Tongue (tissue), 2 donors: ENCODE measurements around the gene NTN3. TPM values are rescaled to one million over a fixed set of nuclear protein-coding genes. Genes with fewer than 3 reads are reported as not detected.
A peak's percentile ranks its signal among the peaks of the same experiment; 100 is the strongest.

Experiments used
- DNase-seq: peaks from one replicate; pipeline ENCODE4 v3.0.0-alpha.2; 2015
- total RNA-seq: library from RNA; depleted of rRNA; stranded (reverse); fragments of >200 nt; gene quantifications from one replicate; pipeline ENCODE4 v1.2.3, GENCODE V29; 2014

NTN3 gene
- total RNA-seq, 1 donor from 2014 or later, result 9.1 TPM

DNA sequence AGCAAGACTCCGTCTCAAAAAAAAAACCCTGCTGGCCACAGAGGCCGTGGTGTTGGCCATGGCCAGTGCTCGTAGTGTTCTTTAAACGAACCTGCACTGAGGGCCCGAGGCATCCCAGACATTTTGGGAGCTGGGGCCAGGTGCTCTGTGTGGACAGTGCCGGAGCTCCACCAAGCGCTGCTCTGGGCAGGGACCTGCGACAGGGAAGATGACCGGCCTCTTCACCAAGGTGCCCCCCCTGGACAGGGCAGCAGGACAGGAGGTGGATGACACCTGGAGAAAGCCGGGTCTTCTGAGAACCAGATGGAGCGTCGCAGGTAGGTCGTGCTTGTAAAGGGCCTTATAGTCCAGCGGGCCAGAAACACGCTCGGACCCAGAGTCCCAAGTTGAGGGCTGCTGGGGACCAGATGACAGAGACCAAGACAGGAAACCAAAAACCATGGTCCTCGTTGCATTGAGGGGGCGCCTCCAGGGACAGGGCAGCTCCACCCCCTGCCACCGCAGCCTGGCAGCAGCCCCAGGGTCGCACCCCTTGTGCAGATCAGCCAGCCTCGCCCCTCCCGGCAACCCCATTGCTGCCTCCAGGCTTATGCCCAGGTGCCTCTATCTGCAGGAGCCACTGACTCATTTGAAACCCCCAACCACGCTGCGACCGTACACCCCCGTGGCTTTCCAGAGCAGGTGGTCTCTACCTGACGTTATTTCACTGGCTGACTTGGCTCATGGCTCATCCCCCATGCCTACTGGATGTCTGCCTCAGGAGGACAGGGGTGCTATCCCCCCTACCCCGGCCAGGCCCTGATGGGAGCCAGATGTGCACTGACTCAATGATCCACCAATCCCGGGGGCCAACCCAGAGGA is 4.2 kb upstream of the NTN3 start:
- DNase-seq, result no peak

DNA sequence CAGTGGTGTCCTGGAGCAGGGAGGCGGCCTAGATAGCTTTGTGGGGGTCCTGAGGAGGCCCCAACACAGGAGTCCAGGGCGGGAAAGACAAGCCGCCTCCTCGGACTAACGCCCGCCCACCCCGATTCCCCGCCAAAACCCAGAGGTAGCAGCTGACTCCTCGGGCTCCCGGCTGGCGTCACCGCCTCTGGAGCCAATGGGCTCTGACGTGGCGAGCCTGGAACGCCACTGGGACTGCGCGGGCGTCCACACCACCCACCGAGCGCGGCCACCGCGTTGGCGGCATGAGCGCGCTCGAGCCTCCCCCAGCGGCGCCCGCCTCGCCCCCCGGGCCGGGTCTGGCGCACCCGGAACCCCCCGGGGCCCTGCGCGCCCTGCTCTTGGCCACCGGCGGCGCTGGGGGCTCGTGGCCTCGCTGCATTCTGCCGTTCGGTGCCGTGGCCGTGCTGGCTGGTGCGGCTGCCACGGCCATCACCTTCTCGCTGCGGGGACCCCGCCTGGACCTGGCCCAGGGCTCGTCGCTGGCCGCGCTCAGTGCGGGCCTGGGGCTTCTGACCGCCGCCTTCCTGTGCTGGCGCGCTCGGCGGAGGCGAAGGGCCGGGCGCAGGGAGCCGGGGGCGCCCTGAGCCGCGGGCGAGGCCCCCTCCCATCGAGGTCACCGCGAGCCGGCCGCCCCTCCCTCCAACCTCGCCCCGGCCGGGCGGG is 3.4 kb upstream of the NTN3 start:
- DNase-seq, result peak; percentile 93

DNA sequence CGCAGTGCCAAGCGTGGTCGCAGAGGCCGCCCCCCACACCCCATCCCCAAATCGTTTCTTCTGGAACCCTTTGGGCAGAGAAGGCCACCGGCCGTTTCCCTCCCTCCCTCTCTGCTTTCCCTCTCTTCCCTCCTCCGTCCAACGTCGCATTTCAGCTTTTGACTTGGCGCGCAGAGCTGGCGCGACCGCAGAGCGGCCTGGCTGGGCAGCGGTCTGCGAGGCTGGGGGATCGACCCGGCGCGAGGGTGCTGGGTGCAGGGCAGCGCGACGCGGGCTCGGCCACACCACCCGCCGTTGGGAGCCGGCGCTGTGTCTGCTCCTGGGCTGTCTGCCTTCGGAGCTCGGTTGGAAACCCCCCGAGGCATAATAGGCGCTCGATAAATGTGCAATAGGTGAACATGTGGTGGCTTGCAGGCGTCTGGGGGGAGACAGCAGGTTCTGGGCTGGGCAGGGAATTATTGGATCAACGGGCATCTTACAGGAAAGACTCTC is 2.8 kb upstream of the NTN3 start:
- peak; percentile 59 for DNase-seq

DNA sequence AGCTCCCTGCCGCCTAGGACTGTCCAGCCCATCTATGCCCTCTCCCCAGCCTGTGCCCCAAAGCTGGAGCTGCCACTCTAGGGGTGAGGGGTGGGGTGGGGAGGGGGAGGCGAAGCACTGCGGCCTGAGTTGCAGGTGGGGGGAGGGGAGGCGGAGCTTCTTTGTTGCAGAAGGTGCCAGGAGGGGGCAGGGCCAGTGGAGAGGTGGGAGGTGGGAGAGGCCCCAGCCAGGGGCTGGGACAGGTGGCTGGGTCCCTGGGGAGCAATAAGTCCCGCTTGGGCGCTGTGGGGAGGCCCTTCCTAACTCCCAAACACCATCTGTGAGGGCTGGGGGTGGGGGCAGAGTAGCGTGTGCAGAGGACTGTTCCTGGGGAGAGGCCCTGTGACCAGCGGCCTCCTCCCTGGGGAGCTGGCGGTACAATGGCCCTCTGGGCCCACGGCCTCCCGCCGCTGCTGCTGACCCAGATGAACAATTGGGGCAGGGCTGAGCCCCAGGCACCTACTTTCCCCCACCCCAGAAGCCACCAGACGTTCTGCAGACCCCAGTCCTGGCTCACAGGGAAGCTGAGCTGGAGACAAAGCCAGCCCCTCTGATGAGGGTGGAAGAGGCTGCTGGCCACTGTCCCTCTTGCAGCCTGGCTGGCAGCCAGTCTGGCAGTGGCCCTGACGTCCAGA is 2.2 kb upstream of the NTN3 start:
- DNase-seq, result peak; percentile 50

DNA sequence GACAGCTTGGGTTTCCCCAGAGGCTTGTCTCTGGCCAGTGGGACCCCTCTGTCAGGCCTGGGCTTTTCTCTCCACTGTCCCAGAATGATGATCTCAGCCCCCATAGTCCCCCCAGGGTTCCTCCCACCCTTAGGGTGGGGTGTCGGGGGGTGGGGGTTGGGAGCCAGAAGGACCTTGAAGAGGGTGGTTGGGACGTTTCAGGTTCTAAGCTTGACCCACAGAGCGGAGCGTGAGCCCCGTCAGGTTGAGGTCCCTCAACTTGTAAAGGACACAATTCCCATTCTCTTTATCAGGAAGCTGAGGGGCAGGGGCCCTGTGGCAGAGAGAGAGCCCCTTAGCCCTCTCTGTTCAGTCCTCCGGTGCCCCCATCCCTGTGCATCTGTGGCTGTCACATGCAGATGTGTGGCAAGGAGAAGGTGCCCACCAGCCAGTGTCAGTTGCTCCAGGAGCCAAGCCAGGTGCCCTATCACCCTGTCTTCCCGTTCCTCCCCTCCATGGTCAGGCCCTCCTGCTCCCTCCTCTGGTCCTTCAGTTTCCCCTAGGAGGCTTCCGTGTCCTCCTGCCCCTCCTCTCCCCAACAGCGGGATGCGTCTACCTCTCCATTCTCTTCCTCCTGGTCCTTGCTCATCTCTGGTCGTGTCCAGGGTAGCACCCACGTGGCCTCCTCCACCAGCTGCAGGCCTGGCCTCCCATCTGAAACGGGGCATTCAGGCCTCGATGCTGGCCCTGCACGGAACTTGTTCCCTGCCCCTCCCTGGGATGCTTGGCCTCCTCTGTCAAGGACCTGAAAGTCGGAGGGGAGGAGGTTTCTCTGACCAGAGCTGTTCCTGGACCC is 1.5 kb upstream of the NTN3 start:
- no peak for DNase-seq

DNA sequence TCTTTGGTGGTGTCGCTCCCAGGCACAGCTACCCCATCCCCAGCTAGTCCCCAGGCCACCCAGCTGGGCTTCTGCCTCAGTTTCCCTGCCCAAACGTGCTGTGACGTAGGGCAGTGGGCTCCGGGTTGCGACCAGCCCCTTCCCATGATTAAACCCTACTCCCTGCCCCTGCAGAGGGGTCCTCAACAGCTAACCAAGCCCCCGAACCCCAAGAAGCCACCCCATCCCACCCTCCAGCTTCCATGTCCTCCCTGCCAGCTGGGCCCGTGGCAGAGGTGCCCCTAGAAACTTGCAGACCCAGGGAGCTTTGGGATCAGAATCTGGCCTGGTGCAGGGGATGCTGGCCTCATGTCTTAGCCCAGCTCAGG is 879 bp upstream of the NTN3 start:
- no peak for DNase-seq

DNA sequence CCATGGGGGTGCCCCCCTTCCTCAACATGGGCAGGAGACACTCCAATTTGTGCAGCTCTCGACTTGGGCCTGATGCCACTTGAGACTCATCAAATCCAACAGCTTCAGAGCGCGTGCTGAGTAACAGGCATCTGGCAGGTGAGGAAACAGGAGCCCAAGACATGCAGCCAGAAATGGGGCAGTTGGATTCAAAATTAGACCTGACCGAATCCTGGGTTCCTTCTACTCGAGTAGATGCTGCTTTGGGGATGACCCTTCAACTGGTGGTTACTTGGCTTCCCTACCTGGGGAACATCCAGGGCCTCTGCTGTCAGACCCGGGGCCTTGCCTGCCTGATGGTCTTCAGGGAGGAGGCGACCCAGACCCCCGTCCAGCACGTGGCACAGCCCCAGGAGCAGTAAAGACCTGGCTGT is 488 bp upstream of the NTN3 start:
- peak; percentile 81 for DNase-seq

DNA sequence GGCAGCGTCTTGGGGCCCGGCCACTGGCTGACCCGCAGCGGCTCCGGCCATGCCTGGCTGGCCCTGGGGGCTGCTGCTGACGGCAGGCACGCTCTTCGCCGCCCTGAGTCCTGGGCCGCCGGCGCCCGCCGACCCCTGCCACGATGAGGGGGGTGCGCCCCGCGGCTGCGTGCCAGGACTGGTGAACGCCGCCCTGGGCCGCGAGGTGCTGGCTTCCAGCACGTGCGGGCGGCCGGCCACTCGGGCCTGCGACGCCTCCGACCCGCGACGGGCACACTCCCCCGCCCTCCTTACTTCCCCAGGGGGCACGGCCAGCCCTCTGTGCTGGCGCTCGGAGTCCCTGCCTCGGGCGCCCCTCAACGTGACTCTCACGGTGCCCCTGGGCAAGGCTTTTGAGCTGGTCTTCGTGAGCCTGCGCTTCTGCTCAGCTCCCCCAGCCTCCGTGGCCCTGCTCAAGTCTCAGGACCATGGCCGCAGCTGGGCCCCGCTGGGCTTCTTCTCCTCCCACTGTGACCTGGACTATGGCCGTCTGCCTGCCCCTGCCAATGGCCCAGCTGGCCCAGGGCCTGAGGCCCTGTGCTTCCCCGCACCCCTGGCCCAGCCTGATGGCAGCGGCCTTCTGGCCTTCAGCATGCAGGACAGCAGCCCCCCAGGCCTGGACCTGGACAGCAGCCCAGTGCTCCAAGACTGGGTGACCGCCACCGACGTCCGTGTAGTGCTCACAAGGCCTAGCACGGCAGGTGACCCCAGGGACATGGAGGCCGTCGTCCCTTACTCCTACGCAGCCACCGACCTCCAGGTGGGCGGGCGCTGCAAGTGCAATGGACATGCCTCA is 773 bp downstream of the NTN3 start:
- no peak for DNase-seq

DNA sequence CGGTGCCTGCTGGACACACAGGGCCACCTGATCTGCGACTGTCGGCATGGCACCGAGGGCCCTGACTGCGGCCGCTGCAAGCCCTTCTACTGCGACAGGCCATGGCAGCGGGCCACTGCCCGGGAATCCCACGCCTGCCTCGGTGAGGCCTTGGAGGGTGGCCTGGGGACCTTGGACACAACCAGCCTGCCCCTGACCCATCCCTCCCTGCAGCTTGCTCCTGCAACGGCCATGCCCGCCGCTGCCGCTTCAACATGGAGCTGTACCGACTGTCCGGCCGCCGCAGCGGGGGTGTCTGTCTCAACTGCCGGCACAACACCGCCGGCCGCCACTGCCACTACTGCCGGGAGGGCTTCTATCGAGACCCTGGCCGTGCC is 1.4 kb downstream of the NTN3 start:
- no peak for DNase-seq

DNA sequence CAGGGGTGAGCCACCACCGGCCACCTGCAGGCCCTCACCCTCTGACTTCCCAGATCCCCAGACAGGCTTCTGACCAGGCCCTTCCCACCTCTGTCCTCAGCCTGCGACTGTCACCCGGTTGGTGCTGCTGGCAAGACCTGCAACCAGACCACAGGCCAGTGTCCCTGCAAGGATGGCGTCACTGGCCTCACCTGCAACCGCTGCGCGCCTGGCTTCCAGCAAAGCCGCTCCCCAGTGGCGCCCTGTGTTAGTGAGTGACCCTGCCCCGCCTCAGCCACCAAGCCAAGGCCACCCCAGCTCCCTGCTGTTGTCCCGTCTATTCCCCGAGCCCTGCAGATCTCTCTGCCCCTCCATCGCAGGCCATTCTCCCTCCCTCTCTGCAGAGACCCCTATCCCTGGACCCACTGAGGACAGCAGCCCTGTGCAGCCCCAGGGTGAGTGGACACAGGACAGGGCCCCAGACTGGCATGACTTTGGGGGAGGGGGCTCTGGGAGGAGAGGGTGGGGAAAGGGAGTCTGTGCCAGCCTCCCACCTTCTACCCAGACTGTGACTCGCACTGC is 1.9 kb downstream of the NTN3 start:
- no peak for DNase-seq

DNA sequence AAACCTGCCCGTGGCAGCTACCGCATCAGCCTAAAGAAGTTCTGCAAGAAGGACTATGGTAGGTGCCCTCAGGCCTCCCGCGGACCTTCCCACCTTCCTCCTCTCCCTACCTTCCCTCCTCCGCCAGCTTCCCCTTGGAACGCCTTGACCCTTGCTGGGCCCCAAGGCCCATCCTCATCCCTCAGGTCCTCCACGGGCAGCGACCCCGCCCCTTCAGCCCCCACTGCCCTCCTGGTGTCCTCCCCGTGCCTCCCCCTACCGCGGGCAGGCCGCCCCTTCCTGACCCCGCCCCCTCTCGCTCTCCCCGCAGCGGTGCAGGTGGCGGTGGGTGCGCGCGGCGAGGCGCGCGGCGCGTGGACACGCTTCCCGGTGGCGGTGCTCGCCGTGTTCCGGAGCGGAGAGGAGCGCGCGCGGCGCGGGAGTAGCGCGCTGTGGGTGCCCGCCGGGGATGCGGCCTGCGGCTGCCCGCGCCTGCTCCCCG is 2.4 kb downstream of the NTN3 start:
- DNase-seq, result no peak

DNA sequence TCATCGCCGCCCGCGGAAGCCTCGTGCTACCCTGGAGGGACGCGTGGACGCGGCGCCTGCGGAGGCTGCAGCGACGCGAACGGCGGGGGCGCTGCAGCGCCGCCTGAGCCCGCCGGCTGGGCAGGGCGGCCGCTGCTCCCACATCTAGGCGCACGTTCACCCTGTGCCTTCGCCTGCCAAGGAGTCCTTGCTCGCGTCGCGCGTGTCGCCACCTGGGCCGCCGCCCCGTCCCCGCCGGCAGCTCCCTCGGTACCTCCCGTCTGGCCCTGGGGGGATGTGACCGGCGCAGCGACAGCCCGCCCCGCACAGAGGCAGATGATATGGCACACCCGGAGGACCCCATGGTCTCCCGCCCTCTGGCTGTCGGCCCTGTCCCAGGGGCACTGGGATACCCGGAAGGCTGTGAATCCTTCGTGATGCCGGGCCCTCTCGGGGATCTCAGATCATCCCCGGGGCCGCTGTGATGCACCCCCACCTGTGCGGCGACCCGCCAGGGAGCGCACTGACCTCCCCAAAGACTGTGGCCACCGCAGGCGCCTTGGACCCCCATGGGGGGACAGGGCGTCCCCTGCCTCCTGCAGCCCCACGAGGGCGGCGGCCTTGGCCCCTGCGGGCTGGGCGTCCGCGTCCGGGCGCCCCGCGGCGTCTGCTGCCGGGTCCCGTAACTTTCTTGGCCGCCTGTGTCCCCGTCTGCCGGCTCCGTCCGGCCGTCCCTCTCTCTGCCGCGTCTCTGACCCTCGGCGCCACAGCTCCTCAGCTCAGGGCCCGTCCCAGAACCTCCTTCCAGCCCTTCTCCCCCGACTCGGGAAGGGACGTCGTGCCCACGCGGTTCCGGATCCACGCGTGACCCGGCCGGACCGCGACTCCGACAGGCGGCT is 3.1 kb downstream of the NTN3 start:
- DNase-seq, result peak; percentile 53

DNA sequence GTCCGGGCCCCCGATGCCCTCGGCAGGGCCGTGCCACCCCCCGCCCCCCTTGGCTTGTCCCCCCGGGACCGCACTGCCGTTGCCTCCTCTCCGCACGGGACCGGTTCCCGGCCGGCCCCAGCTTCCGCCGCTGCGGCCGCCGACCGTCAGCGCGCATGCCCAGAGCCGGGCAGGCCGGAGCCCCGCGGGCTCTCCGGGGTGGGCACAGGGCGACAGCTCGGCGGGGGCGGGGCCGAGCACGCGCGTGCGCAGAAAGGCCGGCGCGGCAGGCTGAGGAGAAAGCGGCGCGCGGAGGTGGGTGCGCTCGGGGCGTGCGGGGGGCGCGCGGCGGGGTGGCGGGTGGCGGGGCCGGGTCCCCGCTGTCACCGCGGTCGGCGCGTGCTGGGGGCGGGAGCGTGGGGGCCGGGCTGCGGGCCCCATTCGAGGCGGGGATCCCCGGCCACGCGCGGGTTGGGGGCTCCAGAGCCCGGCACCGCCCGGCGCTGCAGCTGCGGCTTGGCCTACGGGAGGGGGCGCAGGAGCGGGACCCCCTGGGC is 3.8 kb downstream of the NTN3 start, which contains the start of gene TBC1D24:
TBC1D24 (plus strand) TSS at position 251 of the 536 bp plus-strand sequence. CDS start 21,022 bp downstream, outside the sequence.
- peak; percentile 95 for DNase-seq

DNA sequence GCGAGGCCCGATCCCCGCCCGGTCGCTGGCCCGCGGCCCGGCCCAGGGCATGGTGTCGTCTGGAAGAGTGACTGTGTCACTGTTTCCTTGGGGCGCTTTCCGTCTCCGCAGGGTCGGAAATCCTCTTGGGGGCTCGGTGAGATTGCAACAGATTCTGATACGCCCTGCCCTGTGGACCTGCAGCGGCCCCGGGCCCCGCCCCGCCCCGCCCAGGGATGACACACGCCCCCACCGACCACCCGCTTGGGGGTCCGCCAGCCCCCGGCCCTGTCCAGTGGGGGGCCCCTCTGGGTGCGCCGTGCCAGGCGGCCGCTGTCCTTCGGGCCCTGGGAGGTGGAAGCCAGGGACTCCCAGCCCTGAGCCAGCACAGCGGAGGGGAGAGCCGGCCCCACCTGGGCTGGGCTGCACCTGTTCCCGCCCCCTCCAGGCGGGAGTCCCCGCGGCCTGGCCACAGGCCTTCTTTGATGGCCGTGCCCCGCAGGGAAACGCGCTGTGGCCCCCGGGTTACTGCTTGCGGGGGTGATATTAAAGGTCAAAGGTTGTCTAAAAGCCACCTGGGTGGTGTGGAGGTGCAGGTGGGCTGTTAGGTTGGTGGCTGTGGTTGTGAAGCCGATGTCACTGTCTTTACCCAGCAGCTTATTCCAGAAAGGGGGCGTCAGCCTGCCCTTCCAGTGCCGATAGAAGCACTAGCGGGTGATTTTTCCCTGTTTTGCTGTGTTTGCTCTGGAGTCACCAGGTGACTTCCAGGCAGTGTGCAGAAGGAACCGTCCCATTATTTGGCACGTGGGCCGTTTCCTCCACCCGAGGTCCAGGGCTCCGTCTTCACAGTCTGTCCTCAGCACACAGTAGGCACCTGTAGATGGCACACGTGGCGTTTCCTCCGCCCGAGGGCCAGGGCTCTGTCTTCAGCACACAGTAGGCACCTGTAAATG is 4.6 kb downstream of the NTN3 start:
- no peak for DNase-seq

DNA sequence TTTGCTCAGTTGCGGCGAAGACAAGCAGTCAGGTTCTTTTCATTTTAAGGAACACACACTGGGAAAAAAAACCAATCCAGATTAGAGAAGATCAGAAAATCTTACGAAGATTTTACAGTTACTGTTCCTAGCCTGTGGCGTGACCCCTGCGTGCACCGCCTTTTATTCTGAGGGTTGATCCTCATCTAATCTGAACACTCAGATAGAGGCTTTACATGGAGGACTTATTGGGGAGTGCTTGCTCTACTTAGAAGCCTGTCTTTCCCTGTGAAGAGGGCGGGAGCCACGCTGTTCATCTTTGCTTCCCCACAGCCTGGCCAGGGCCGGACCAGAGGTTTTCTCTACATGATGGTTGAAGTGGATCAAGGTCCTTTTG is 5.2 kb downstream of the NTN3 start:
- no peak for DNase-seq

DNA sequence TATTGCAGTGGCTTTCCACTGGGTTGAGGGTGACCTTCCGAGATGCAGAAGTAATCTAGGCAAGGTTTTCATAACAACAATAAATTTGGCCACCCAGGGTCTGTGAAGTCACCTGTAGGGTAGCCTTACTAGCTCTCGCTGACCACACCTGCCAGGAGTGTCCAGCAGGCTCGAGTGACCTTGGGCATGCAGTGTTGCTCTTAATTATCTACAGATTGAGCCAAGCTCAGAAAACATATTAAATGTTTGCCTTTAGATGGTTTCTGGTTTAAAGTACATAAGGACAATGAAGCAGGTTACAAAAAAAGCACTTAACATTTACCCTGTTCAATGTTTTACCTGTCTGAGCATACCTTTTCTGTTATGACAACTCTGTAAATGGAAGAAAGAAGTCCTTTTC is 5.6 kb downstream of the NTN3 start:
- no peak for DNase-seq

DNA sequence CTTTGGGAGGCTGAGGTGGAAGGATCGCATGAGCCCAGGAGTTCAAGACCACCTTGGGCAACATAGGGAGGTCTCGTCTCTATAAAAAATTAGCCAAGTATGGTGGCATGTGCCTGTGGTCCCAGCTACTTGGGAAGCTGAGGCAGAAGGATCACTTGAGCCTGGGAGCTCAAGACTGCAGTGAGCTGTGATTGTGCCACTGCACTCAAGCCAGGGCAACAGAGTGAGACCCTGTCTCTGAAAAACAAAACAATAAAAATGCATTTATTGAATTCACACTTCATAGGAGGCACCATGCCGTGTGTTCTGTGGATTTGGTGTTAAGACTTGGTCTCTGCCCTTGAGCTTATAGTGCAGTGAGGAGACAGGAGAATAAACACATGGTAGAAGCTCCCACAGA is 6.2 kb downstream of the NTN3 start:
- no peak for DNase-seq

DNA sequence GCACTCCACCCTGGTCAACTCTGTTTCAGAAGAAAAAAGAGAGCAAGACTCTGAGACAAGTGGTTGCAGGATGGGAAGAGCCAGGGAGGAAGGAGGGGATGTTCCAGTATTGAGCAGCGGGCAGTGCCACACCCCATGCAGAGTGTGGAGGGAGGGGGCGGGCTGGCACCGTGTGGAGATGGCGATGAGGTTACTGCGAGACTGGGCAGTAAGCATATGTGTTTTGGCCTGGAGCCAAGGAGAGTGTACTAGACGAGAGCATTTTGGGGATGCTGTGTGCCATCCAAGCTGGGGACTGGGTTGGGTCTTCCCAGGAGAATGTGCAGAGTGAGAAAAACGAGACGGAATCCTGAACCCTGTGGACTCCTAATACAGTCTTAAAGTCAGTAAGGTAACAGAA is 7.2 kb downstream of the NTN3 start:
- no peak for DNase-seq
